Measurements from ENCODE around the gene RASSF10.

DNA sequence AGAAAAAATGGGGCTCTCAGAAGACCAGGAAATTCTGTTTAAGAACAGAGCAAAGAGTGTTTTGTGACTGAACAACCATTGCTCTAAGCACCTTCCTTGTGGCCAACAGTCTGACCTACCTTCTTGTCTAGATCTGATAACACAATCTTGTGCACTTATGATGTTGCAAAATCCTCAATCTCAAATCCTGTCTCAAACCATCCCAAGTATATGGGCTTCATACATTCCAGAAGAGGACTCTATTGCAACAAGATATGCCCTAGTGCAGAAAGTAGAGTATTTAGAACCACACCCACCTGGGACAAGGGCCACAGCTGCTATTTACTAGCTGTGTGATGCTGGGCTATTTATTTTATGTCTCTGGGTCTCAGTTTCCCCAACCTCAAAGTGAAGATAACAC is 27.1 kb downstream of the RASSF10 start:
- TF ChIP-seq, protein P1, sequence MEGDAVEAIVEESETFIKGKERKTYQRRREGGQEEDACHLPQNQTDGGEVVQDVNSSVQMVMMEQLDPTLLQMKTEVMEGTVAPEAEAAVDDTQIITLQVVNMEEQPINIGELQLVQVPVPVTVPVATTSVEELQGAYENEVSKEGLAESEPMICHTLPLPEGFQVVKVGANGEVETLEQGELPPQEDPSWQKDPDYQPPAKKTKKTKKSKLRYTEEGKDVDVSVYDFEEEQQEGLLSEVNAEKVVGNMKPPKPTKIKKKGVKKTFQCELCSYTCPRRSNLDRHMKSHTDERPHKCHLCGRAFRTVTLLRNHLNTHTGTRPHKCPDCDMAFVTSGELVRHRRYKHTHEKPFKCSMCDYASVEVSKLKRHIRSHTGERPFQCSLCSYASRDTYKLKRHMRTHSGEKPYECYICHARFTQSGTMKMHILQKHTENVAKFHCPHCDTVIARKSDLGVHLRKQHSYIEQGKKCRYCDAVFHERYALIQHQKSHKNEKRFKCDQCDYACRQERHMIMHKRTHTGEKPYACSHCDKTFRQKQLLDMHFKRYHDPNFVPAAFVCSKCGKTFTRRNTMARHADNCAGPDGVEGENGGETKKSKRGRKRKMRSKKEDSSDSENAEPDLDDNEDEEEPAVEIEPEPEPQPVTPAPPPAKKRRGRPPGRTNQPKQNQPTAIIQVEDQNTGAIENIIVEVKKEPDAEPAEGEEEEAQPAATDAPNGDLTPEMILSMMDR (IDR thresholded peaks at IDR 0.05; ENCODE audit: poor library complexity, severe bottlenecking) = no peak
- no peak for TF ChIP-seq SMC3 (conservative IDR thresholded peaks at IDR 0.05; ENCODE audit: poor library complexity)
- no peak for TF ChIP-seq RAD21 (conservative IDR thresholded peaks at IDR 0.05)
- TF ChIP-seq EZH2 (IDR thresholded peaks at IDR 0.05; ENCODE audit: borderline replicate concordance, insufficient read depth, low read length, poor library complexity, severe bottlenecking) = no peak
- TF ChIP-seq EP300 (conservative IDR thresholded peaks at IDR 0.05; ENCODE audit: poor library complexity, severe bottlenecking) = no peak
- no peak for TF ChIP-seq POLR2AphosphoS5 (IDR thresholded peaks at IDR 0.05)

Data from neural cell (in vitro differentiated cells).